Neuronal stem cell (in vitro differentiated cells): ENCODE measurements around the gene RBMX.

Experiments used
- DNase-seq: peaks from one replicate; pipeline ENCODE4 v3.0.0-alpha.2; 2013; ENCODE audit warnings: low spot score
- H2AFZ ChIP-seq: one replicate; pipeline ENCODE4 v1.6.1; 2013; ENCODE audit warnings: mild to moderate bottlenecking, low read length, inconsistent platforms
- H2AK5ac ChIP-seq: 2 replicates; pipeline ENCODE4 v1.6.1; 2013; ENCODE audit warnings: low read depth, mild to moderate bottlenecking, inconsistent platforms, low read length, moderate library complexity, mixed read lengths
- H2BK120ac ChIP-seq: 2 replicates; pipeline ENCODE4 v1.6.1; 2013; ENCODE audit warnings: low read depth, mild to moderate bottlenecking, inconsistent platforms, low read length, moderate library complexity, mixed read lengths
- H2BK12ac ChIP-seq: one replicate; pipeline ENCODE4 v1.6.1; 2013; ENCODE audit warnings: low read length, inconsistent platforms
- H2BK15ac ChIP-seq: 2 replicates; pipeline ENCODE4 v1.6.1; 2013; ENCODE audit warnings: mild to moderate bottlenecking, low read length, inconsistent platforms, mixed read lengths
- H2BK5ac ChIP-seq: one replicate; pipeline ENCODE4 v1.6.1; 2013; ENCODE audit warnings: inconsistent platforms, mild to moderate bottlenecking, low read length, moderate library complexity
- H3K14ac ChIP-seq: one replicate; pipeline ENCODE4 v1.6.1; 2013; ENCODE audit warnings: low read length, inconsistent platforms
- H3K18ac ChIP-seq: 2 replicates; pipeline ENCODE4 v1.6.1; 2013; ENCODE audit warnings: low read length, inconsistent platforms
- H3K23ac ChIP-seq: 2 replicates; pipeline ENCODE4 v1.6.1; 2013; ENCODE audit warnings: low read depth, mild to moderate bottlenecking, mixed read lengths, low read length, inconsistent platforms; ENCODE audit not compliant: poor library complexity
- H3K27ac ChIP-seq: replicated peaks from 3 replicates; pipeline ENCODE4 v1.5.1; 2013; ENCODE audit warnings: low read length, inconsistent platforms
- H3K27me3 ChIP-seq, 3 experiments: 2 replicates each; pipeline ENCODE4 v1.6.1; 2013; ENCODE audit warnings: low read length in 3 of 3, mild to moderate bottlenecking in 2 of 3, inconsistent platforms in 1 of 3, low read depth in 1 of 3, mixed read lengths in 1 of 3, moderate library complexity in 1 of 3; ENCODE audit not compliant: control insufficient read depth in 3 of 3, insufficient read depth in 3 of 3
- H3K36me3 ChIP-seq, 2 donors: replicated peaks in 1 of 2; 2 replicates each; pipeline ENCODE4 v1.6.1; 2013; ENCODE audit warnings: low read length in 2 of 2; ENCODE audit not compliant: control insufficient read depth in 2 of 2, insufficient read depth in 2 of 2
- H3K4ac ChIP-seq: 2 replicates; pipeline ENCODE4 v1.6.1; 2013; ENCODE audit warnings: inconsistent platforms, mild to moderate bottlenecking, low read length, moderate library complexity
- H3K4me1 ChIP-seq, 2 donors: 1 replicate in 1 of 2; 2 replicates in 1 of 2; pipeline ENCODE4 v1.6.1; 2013; ENCODE audit warnings: low read length in 2 of 2, low read depth in 1 of 2; ENCODE audit not compliant: control insufficient read depth in 2 of 2, insufficient read depth in 1 of 2
- H3K4me2 ChIP-seq: one replicate; pipeline ENCODE4 v1.6.1; 2013; ENCODE audit warnings: mild to moderate bottlenecking, low read length, inconsistent platforms; ENCODE audit not compliant: insufficient read depth, poor library complexity, severe bottlenecking
- H3K4me3 ChIP-seq, 2 donors: 2 replicates each; pipeline ENCODE4 v1.5.1; 2013; ENCODE audit warnings: low read length in 2 of 2, mild to moderate bottlenecking in 2 of 2, inconsistent platforms in 1 of 2, moderate library complexity in 1 of 2
- H3K79me1 ChIP-seq: one replicate; pipeline ENCODE4 v1.6.1; 2013; ENCODE audit warnings: low read depth, mild to moderate bottlenecking, inconsistent platforms, low read length, moderate library complexity
- H3K9ac ChIP-seq: one replicate; pipeline ENCODE4 v1.6.1; 2013; ENCODE audit warnings: mild to moderate bottlenecking, low read depth, low read length, inconsistent platforms; ENCODE audit not compliant: poor library complexity
- H3K9me3 ChIP-seq, 2 donors: replicated peaks in 1 of 2; 2 replicates each; pipeline versions ENCODE3 to v1.6.1; 2013; ENCODE audit warnings: low read length in 2 of 2, mild to moderate bottlenecking in 2 of 2, inconsistent platforms in 1 of 2, low read depth in 1 of 2, mixed read lengths in 1 of 2, moderate library complexity in 1 of 2; ENCODE audit not compliant: control insufficient read depth in 2 of 2, insufficient read depth in 1 of 2
- H4K8ac ChIP-seq: one replicate; pipeline ENCODE4 v1.6.1; 2013; ENCODE audit warnings: low read depth, mild to moderate bottlenecking, inconsistent platforms, low read length, moderate library complexity
- H4K91ac ChIP-seq: one replicate; pipeline ENCODE4 v1.6.1; 2013; ENCODE audit warnings: low read length, low read depth, mild to moderate bottlenecking, inconsistent platforms; ENCODE audit not compliant: poor library complexity
- WGBS, 2 donors: extraction: QIAGEN DNeasy Blood & Tissue Kit; methylation state at CpG; one replicate each; pipeline ENCODE4 v1.1.7; 2013; ENCODE audit warnings: missing lambda C conversion rate in 2 of 2, mixed read lengths in 1 of 2; ENCODE audit not compliant: insufficient read length in 2 of 2, insufficient replicate concordance in 1 of 2; ENCODE audit errors: extremely low coverage in 2 of 2; 5-methylcytosine and 5-hydroxymethylcytosine counted together

Gene RBMX

GRCh38 chrX:136872091-136872700, 8.3 kb downstream of the RBMX start:
- Histone ChIP-seq H4K91ac (no peak overlapping the region), H2AFZ (no peak overlapping the region), H3K4ac (no peak overlapping the region), H3K79me1 (no peaks in the 10 kb centered on the region), H2AK5ac (no peak overlapping the region), H2BK15ac (no peak overlapping the region), H3K36me3 (peaks cover 11 to 99% of the 10 kb centered on the region in 2 donors), H3K4me3 (no peak overlapping the region), H3K14ac (no peak overlapping the region), H3K9me3 (no peaks in the 10 kb centered on the region), H3K9ac (no peak overlapping the region), H3K27ac (no peak overlapping the region), H3K23ac (no peak overlapping the region), H2BK120ac (no peak overlapping the region), H2BK12ac (no peak overlapping the region), H3K27me3 (no peaks in the 10 kb centered on the region), H3K18ac (no peak overlapping the region), H2BK5ac (no peak overlapping the region), H4K8ac (no peak overlapping the region), H3K4me1 (no peaks in the 10 kb centered on the region), H3K4me2 (no peak overlapping the region)
- WGBS, 2 donors, result no CpG with 5 or more reads among the region's 5 CpGs
- DNase-seq, result no peak

DNA sequence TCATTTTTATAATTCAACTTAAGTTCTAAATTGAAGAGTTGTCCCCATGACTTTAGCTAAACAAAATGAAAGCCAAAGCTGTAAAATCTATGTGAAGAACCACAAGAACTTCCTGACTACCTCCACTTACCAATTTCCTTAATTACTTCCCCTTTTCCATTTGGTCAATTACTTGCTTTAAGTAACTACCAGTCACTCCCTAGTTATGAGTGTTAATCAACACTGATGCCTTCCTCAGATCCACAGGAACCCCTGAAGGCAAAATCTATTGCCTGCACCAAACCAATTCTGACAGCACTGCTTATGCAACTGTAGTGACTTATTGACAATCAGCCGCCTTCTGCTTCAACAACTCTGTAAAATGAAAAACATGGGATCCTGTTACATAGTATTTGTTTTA, 10.5 kb downstream of the RBMX start:
- no peak for DNase-seq
- Histone ChIP-seq H3K18ac (no peak overlapping the region), H3K36me3 (peaks cover 12 to 99% of the 10 kb centered on the region in 2 donors), H3K14ac (no peak overlapping the region), H2AK5ac (no peak overlapping the region), H4K91ac (no peak overlapping the region), H2AFZ (no peak overlapping the region), H3K4me1 (no peaks in the 10 kb centered on the region), H2BK15ac (no peak overlapping the region), H4K8ac (no peak overlapping the region), H3K4ac (no peak overlapping the region), H3K23ac (no peak overlapping the region), H3K9me3 (no peaks in the 10 kb centered on the region), H3K27ac (no peak overlapping the region), H2BK120ac (no peak overlapping the region), H3K79me1 (no peaks in the 10 kb centered on the region), H3K4me2 (no peak overlapping the region), H2BK12ac (no peak overlapping the region), H3K9ac (no peak overlapping the region), H3K27me3 (no peaks in the 10 kb centered on the region), H3K4me3 (no peak overlapping the region), H2BK5ac (no peak overlapping the region)
- no CpG with 5 or more reads among the region's 1 CpG for WGBS, 2 donors

GRCh38 chrX:136868283-136869055, 12.1 kb downstream of the RBMX start:
- no peak overlapping the region for H3K23ac ChIP-seq
- H3K14ac ChIP-seq, result no peak overlapping the region
- no peaks in the 10 kb centered on the region for H3K79me1 ChIP-seq
- no peak overlapping the region for H2BK15ac ChIP-seq
- H3K4me1 ChIP-seq, result no peaks in the 10 kb centered on the region
- no peak overlapping the region for H4K8ac ChIP-seq
- no peak overlapping the region for H4K91ac ChIP-seq
- no peak overlapping the region for H2AFZ ChIP-seq
- H3K9me3 ChIP-seq, result no peaks in the 10 kb centered on the region
- no peak overlapping the region for H3K4me3 ChIP-seq
- no peak overlapping the region for H3K4me2 ChIP-seq
- no peak overlapping the region for H3K27ac ChIP-seq
- no peak overlapping the region for H2BK12ac ChIP-seq
- no peak overlapping the region for H2AK5ac ChIP-seq
- H2BK120ac ChIP-seq, result no peak overlapping the region
- no peaks in the 10 kb centered on the region for H3K27me3 ChIP-seq
- no peak overlapping the region for H3K4ac ChIP-seq
- DNase-seq, result no peak
- no peak overlapping the region for H3K9ac ChIP-seq
- H3K36me3 ChIP-seq, result peaks cover 14 to 95% of the 10 kb centered on the region in 2 donors
- H3K18ac ChIP-seq, result no peak overlapping the region
- H2BK5ac ChIP-seq, result no peak overlapping the region
- WGBS, 2 donors, result no CpG with 5 or more reads among the region's 9 CpGs

DNA sequence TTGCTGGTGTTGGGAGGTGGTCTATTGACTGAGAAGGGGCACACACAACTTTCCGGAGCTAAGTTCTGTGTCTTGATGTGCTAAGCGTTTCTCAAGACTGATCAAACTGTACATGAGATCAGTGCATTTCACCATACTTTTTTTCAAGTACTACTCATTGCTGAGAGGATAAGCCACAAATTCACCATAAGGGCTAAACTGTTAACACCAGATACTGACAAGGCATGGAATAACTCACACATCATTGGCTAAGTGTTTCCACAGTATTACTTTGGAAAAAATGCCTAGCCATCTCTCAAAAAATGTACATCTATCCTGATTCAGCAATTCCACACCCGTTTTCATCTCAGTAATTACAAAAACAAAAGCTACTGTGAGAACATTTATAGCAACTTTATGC, 13.0 kb downstream of the RBMX start:
- Histone ChIP-seq H2BK120ac (no peak overlapping the region), H2BK12ac (no peak overlapping the region), H3K9me3 (no peaks in the 10 kb centered on the region), H4K8ac (no peak overlapping the region), H3K79me1 (no peaks in the 10 kb centered on the region), H3K27ac (no peak overlapping the region), H3K14ac (no peak overlapping the region), H3K4me3 (no peak overlapping the region), H3K4ac (no peak overlapping the region), H2BK5ac (no peak overlapping the region), H3K4me1 (no peaks in the 10 kb centered on the region), H3K18ac (no peak overlapping the region), H3K36me3 (peaks cover 15 to 95% of the 10 kb centered on the region in 2 donors), H3K23ac (no peak overlapping the region), H2BK15ac (no peak overlapping the region), H2AFZ (no peak overlapping the region), H3K4me2 (no peak overlapping the region), H3K27me3 (no peaks in the 10 kb centered on the region), H4K91ac (no peak overlapping the region), H2AK5ac (no peak overlapping the region), H3K9ac (no peak overlapping the region)
- no peak for DNase-seq
- WGBS, 2 donors, result no CpG with 5 or more reads among the region's 3 CpGs
